ENCODE results near the gene TRDN. TPM values are rescaled to one million over a fixed set of nuclear protein-coding genes. Genes with fewer than 3 reads are reported as not detected.
"Not testable (repeated sequence)": the region's sequence is repeated elsewhere in the genome, so short reads cannot be mapped to it uniquely, and the experiment has no call there.

The TRDN gene
- total RNA-seq, 1 donor from 2014 or later, result 0.23 TPM

GRCh38 chr6:123635144-123635543 lies 1.6 kb downstream of the TRDN start:
- no peak for DNase-seq (ENCODE audit: low spot score)

GRCh38 chr6:123632641-123633040 lies 4.1 kb downstream of the TRDN start:
- no peak for DNase-seq (ENCODE audit: low spot score)

GRCh38 chr6:123629258-123629941 lies 7.3 kb downstream of the TRDN start:
- no peak for DNase-seq (ENCODE audit: low spot score)

- DNase-seq (ENCODE audit: low spot score), result no peak
Observed at GRCh38 chr6:123625696-123626095, 11.1 kb downstream of the TRDN start.

- DNase-seq (ENCODE audit: low spot score), result no peak
Observed at GRCh38 chr6:123622780-123623179, 14.0 kb downstream of the TRDN start.

GRCh38 chr6:123619156-123619555 lies 17.6 kb downstream of the TRDN start:
- no peak for DNase-seq (ENCODE audit: low spot score)

GRCh38 chr6:123616942-123617341 lies 19.8 kb downstream of the TRDN start:
- no peak for DNase-seq (ENCODE audit: low spot score)

- DNase-seq (ENCODE audit: low spot score), result no peak
Observed at GRCh38 chr6:123616016-123616415, 20.7 kb downstream of the TRDN start.

GRCh38 chr6:123610779-123611178 lies 26.0 kb downstream of the TRDN start:
- DNase-seq (ENCODE audit: low spot score), result no peak

- DNase-seq (ENCODE audit: low spot score), result no peak
Observed at GRCh38 chr6:123604067-123604466, 32.7 kb downstream of the TRDN start.

- DNase-seq (ENCODE audit: low spot score), result no peak
Observed at GRCh38 chr6:123598011-123598410, 38.7 kb downstream of the TRDN start.

GRCh38 chr6:123594776-123595175 lies 42.0 kb downstream of the TRDN start:
- no peak for DNase-seq (ENCODE audit: low spot score)

GRCh38 chr6:123592426-123592825 lies 44.3 kb downstream of the TRDN start:
- no peak for DNase-seq (ENCODE audit: low spot score)

GRCh38 chr6:123589973-123590372 lies 46.8 kb downstream of the TRDN start:
- no peak for DNase-seq (ENCODE audit: low spot score)

- no peak for DNase-seq (ENCODE audit: low spot score)
Observed at GRCh38 chr6:123589317-123589716, 47.4 kb downstream of the TRDN start.

- no peak for DNase-seq (ENCODE audit: low spot score)
Observed at GRCh38 chr6:123588546-123588895, 48.2 kb downstream of the TRDN start.

- DNase-seq (ENCODE audit: low spot score), result no peak
Observed at GRCh38 chr6:123587838-123588545, 48.8 kb downstream of the TRDN start.

GRCh38 chr6:123587407-123587806 lies 49.3 kb downstream of the TRDN start:
- not testable (repeated sequence) for DNase-seq (ENCODE audit: low spot score)

- no peak for DNase-seq (ENCODE audit: low spot score)
Observed at GRCh38 chr6:123580331-123580730, 56.4 kb downstream of the TRDN start.

- DNase-seq (ENCODE audit: low spot score), result no peak
Observed at GRCh38 chr6:123575188-123575587, 61.6 kb downstream of the TRDN start.

GRCh38 chr6:123570813-123571684 lies 65.7 kb downstream of the TRDN start:
- DNase-seq (ENCODE audit: low spot score), result no peak

- no peak for DNase-seq (ENCODE audit: low spot score)
Observed at GRCh38 chr6:123569575-123569974, 67.2 kb downstream of the TRDN start.

GRCh38 chr6:123565529-123565928 lies 71.2 kb downstream of the TRDN start:
- no peak for DNase-seq (ENCODE audit: low spot score)

Measured in mucosa of gallbladder (tissue), 1 donor.